ENCODE data around the gene LRRC27. TPM values are rescaled to one million over a fixed set of nuclear protein-coding genes. Genes with fewer than 3 reads are reported as not detected.

Gene LRRC27
- total and polyA plus RNA-seq, 2 of the 4 experiments (the other 2 are of a cell fraction), result 3.8 to 5.3 TPM

DNA sequence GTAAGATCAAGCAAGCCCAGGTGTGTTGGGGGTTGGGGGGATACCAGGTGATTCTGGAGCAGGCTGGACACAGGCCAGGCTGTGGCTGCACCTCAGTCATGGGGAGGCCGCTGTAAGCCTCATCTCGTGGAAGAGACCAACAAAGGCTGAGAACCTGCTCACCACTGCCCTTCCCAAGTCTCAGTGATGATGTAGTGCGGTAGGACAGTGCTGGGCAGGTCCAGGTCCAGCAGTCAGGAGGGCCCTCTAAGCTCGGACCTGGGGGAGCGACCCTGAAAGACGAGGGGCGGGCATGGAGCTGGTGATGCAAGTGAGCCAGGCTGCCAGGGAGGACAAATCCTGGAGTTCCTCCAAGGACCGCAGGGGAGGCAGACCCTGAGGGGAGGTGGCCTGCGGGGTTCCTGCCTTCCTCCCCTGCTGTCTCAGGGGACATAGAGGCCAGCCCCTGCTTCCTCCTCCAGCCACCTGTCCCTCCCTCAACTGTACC, 61.7 kb downstream of the LRRC27 start:
- Histone ChIP-seq H3K79me1 (ENCODE audit: low read depth in 1 of 2, low read length in 2 of 2) (peaks cover 0 to 12% of the 10 kb centered on the region in 2 experiments; a peak in 2 of 4 replicates), H3K27ac (ENCODE audit: insufficient read depth, low read length) (no peak overlapping the region), H3K9ac (ENCODE audit: low read depth, low read length) (no peak overlapping the region), H3K9me1 (ENCODE audit: insufficient read depth, low read length) (peaks cover 14% of the 10 kb centered on the region; the same call in 1 of the 2 replicates), H3K27me3 (ENCODE audit: control insufficient read depth, insufficient read depth, low read length) (peaks cover 3% of the 10 kb centered on the region; the same call in 1 of the 2 replicates), H2BK5ac (ENCODE audit: low read depth, low read length, poor library complexity, severe bottlenecking) (no peak overlapping the region), H3K18ac (ENCODE audit: low read depth, low read length) (no peak overlapping the region), H3K14ac (replicated peaks; ENCODE audit: low read depth, low read length) (no peak overlapping the region), H2BK15ac (ENCODE audit: low read depth, low read length) (no peak overlapping the region), H3K4me1 (ENCODE audit: control insufficient read depth, insufficient read depth, low read length) (peaks cover 21% of the 10 kb centered on the region), H3K56ac (ENCODE audit: extremely low read depth, insufficient read depth, low read length) (no peak overlapping the region), H4K20me1 (ENCODE audit: insufficient read depth, low read length) (0 out of 2 replicates have a peak, but pooled peaks cover 3% of the 10 kb centered on the region), H2BK120ac (ENCODE audit: low read depth, low read length) (no peak overlapping the region), H3K23ac (ENCODE audit: low read depth, low read length) (no peak overlapping the region), H4K8ac (ENCODE audit: low read depth in 2 of 2, low read length in 2 of 2) (no peak overlapping the region), H2AFZ (replicated peaks; ENCODE audit: low read length, poor library complexity) (no peak overlapping the region), H2BK20ac (ENCODE audit: low read depth, low read length) (no peak overlapping the region; the same call in 1 of the 2 replicates), H3K4me2 (ENCODE audit: low read depth, low read length) (no peak overlapping the region), H2AK5ac (ENCODE audit: low read depth, low read length) (no peak overlapping the region), H3K4me3 (ENCODE audit: insufficient read depth, low read depth, low read length) (no peak overlapping the region), H3K4ac (ENCODE audit: low read depth, low read length) (no peak overlapping the region), H3K36me3 (ENCODE audit: control insufficient read depth, insufficient read depth, low read length) (no peaks in the 10 kb centered on the region), H3K9me3 (ENCODE audit: control insufficient read depth, insufficient read depth, low read length) (no peaks in the 10 kb centered on the region), H4K5ac (ENCODE audit: low read depth, low read length) (no peak overlapping the region), H2AK9ac (replicated peaks; ENCODE audit: low read depth, low read length, poor library complexity) (peak overlapping the region; percentile 58), H4K91ac (ENCODE audit: insufficient read depth, low read depth, low read length) (no peak overlapping the region)
- DNase-seq (no peak), ATAC-seq (ENCODE audit: low read depth) (no peak)
- dilution Hi-C loops (cut with HindIII; ENCODE audit: low sequenced_read_pairs, unreplicated experiment) (no loop called here), in situ Hi-C loops (cut with MboI; ENCODE audit: low sequenced_read_pairs) (loop anchor here (5.0 to 10.0 kb wide), 2 partner anchors 59 to 241 kb away; no protein-coding TSS in a partner anchor), intact Hi-C loops (cut with micrococcal nuclease) (loop anchor here (5.0 kb wide), 1 partner anchor 244 kb away; no protein-coding TSS in a partner anchor)
- no peak for TF ChIP-seq SMC3 (IDR thresholded peaks at IDR 0.05; ENCODE audit: low read depth, low read length)
- TF ChIP-seq BHLHE40 (IDR thresholded peaks at IDR 0.05; ENCODE audit: low read depth, low read length), result no peak
- TF ChIP-seq, protein P1, sequence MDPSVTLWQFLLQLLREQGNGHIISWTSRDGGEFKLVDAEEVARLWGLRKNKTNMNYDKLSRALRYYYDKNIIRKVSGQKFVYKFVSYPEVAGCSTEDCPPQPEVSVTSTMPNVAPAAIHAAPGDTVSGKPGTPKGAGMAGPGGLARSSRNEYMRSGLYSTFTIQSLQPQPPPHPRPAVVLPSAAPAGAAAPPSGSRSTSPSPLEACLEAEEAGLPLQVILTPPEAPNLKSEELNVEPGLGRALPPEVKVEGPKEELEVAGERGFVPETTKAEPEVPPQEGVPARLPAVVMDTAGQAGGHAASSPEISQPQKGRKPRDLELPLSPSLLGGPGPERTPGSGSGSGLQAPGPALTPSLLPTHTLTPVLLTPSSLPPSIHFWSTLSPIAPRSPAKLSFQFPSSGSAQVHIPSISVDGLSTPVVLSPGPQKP (IDR thresholded peaks at IDR 0.05; ENCODE audit: borderline replicate concordance, low read depth, low read length), result no peak
- TF ChIP-seq CEBPB (IDR thresholded peaks at IDR 0.05; ENCODE audit: low read depth, low read length), result no peak
- TF ChIP-seq MAFK (IDR thresholded peaks at IDR 0.05; ENCODE audit: low read depth, low read length), result no peak
- TF ChIP-seq, protein P2, sequence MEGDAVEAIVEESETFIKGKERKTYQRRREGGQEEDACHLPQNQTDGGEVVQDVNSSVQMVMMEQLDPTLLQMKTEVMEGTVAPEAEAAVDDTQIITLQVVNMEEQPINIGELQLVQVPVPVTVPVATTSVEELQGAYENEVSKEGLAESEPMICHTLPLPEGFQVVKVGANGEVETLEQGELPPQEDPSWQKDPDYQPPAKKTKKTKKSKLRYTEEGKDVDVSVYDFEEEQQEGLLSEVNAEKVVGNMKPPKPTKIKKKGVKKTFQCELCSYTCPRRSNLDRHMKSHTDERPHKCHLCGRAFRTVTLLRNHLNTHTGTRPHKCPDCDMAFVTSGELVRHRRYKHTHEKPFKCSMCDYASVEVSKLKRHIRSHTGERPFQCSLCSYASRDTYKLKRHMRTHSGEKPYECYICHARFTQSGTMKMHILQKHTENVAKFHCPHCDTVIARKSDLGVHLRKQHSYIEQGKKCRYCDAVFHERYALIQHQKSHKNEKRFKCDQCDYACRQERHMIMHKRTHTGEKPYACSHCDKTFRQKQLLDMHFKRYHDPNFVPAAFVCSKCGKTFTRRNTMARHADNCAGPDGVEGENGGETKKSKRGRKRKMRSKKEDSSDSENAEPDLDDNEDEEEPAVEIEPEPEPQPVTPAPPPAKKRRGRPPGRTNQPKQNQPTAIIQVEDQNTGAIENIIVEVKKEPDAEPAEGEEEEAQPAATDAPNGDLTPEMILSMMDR (conservative IDR thresholded peaks at IDR 0.05; ENCODE audit: low read depth, low read length), result no peak
- TF ChIP-seq CHD1 (IDR thresholded peaks at IDR 0.05; ENCODE audit: low read depth, low read length), result no peak
- TF ChIP-seq, protein P3, sequence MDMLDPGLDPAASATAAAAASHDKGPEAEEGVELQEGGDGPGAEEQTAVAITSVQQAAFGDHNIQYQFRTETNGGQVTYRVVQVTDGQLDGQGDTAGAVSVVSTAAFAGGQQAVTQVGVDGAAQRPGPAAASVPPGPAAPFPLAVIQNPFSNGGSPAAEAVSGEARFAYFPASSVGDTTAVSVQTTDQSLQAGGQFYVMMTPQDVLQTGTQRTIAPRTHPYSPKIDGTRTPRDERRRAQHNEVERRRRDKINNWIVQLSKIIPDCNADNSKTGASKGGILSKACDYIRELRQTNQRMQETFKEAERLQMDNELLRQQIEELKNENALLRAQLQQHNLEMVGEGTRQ (IDR thresholded peaks at IDR 0.05; ENCODE audit: low read depth, low read length), result no peak
- no peak for TF ChIP-seq RAD21 (IDR thresholded peaks at IDR 0.05; ENCODE audit: low read length)
- TF ChIP-seq NFE2L2 (IDR thresholded peaks at IDR 0.05; ENCODE audit: low read depth, low read length), result no peak
- TF ChIP-seq MAZ (IDR thresholded peaks at IDR 0.05; ENCODE audit: borderline replicate concordance, low read depth, low read length), result no peak
- TF ChIP-seq POLR2A (IDR thresholded peaks at IDR 0.05; ENCODE audit: low read depth, low read length), result no peak
- TF ChIP-seq FOS (IDR thresholded peaks at IDR 0.05; ENCODE audit: low read depth, low read length), result no peak
- TF ChIP-seq RFX5 (IDR thresholded peaks at IDR 0.05; ENCODE audit: low read depth, low read length), result no peak
- TF ChIP-seq RCOR1 (IDR thresholded peaks at IDR 0.05; ENCODE audit: insufficient replicate concordance, low read length), result no peak
- TF ChIP-seq MXI1 (IDR thresholded peaks at IDR 0.05; ENCODE audit: borderline replicate concordance, low read depth, low read length), result no peak
- 100% methylated on average over 1 of the region's 9 CpGs; no CpG with 5 or more reads in 1 of the 2 experiments for WGBS, 2 experiments (ENCODE audit: extremely low coverage in 2 of 2, insufficient read length in 1 of 2)
- no TSS peak for BruUV-seq (replicated peaks)
- POLR2A ChIA-PET (ENCODE audit: unreplicated experiment), result no interaction called here
- CTCF ChIA-PET, result no interaction called here
